Keratinocyte (primary cell): Measurements from ENCODE around the gene TRABD2B.
A peak's percentile ranks its signal among the peaks of the same experiment; 100 is the strongest.

Source experiments
- EZH2 ChIP-seq: IDR thresholded peaks from one replicate; pipeline ENCODE4 v1.6.1; 2012; ENCODE audit warnings: inconsistent platforms, mild to moderate bottlenecking, low read length, moderate library complexity
- TF ChIP-seq, protein P1 (sequence below), 3 experiments: IDR thresholded peaks in 1 of 3; conservative IDR thresholded peaks in 1 of 3; optimal IDR thresholded peaks in 1 of 3; 2 replicates in 2 of 3; 3 replicates in 1 of 3; pipeline versions ENCODE3 to v1.5.1; 2011; ENCODE audit warnings: low read length in 3 of 3, mild to moderate bottlenecking in 3 of 3, moderate library complexity in 2 of 3, control low read depth in 1 of 3, inconsistent platforms in 1 of 3; ENCODE audit not compliant: insufficient read depth in 2 of 3; ENCODE audit errors: extremely low read depth in 1 of 3

GRCh38 chr1:47934243-47934805 is 62.9 kb downstream of the TRABD2B start:
- TF ChIP-seq, protein P1, sequence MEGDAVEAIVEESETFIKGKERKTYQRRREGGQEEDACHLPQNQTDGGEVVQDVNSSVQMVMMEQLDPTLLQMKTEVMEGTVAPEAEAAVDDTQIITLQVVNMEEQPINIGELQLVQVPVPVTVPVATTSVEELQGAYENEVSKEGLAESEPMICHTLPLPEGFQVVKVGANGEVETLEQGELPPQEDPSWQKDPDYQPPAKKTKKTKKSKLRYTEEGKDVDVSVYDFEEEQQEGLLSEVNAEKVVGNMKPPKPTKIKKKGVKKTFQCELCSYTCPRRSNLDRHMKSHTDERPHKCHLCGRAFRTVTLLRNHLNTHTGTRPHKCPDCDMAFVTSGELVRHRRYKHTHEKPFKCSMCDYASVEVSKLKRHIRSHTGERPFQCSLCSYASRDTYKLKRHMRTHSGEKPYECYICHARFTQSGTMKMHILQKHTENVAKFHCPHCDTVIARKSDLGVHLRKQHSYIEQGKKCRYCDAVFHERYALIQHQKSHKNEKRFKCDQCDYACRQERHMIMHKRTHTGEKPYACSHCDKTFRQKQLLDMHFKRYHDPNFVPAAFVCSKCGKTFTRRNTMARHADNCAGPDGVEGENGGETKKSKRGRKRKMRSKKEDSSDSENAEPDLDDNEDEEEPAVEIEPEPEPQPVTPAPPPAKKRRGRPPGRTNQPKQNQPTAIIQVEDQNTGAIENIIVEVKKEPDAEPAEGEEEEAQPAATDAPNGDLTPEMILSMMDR (optimal IDR thresholded peaks at IDR 0.05 in 1 of 3, IDR thresholded peaks at IDR 0.05 in 1 of 3, conservative IDR thresholded peaks at IDR 0.05 in 1 of 3; ENCODE audit: extremely low read depth in 1 of 3, insufficient read depth in 2 of 3, low read length in 3 of 3): peak in 1 of 3 experiments; percentile 13
- TF ChIP-seq EZH2: no peak
